Ishikawa (cell line): ENCODE data around the gene PFN2.

Experiments
- CEBPB ChIP-seq: IDR thresholded peaks from 2 replicates; pipeline ENCODE4 v1.6.1; 2012
- CREB1 ChIP-seq: IDR thresholded peaks from 2 replicates; pipeline ENCODE4 v1.6.1; 2012; ENCODE audit warnings: low read depth
- EP300 ChIP-seq: IDR thresholded peaks from 2 replicates; pipeline ENCODE4 v1.6.1; 2012; ENCODE audit warnings: borderline replicate concordance
- FOXM1 ChIP-seq: IDR thresholded peaks from 2 replicates; pipeline ENCODE4 v1.6.1; 2012; ENCODE audit warnings: low read depth, borderline replicate concordance
- RAD21 ChIP-seq: IDR thresholded peaks from 2 replicates; pipeline ENCODE4 v1.6.1; 2012; ENCODE audit warnings: low read depth
- TEAD4 ChIP-seq: IDR thresholded peaks from 2 replicates; pipeline ENCODE4 v1.6.1; 2012
- YY1 ChIP-seq: IDR thresholded peaks from 2 replicates; pipeline ENCODE4 v1.6.1; 2012; ENCODE audit warnings: low read depth
- TF ChIP-seq, protein P1 (sequence below): IDR thresholded peaks from 2 replicates; pipeline ENCODE4 v1.6.1; 2012
- TF ChIP-seq, protein P2 (sequence below): IDR thresholded peaks from 2 replicates; pipeline ENCODE4 v1.6.1; 2012
- TF ChIP-seq, protein P3 (sequence below): IDR thresholded peaks from 2 replicates; pipeline ENCODE4 v1.6.1; 2012; ENCODE audit warnings: low read depth, mild to moderate bottlenecking

DNA sequence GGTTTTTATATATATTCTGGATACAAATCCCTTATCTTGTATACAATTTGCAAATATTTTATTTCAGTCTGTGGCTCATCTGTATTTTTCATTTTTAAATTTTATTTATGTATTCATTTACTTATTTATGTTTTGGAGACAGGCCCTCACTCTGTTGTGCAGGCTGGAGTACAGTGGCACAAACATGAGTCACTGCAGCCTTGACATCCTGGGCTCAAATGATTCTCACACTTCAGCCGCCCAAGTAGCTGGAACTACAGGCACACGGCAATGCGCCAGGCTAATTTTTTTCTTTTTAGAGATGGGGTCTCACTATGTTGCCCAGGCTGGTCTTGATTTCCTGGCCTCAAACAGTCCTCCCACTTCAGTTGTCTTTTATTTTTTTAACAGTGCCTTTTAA is 50.6 kb downstream of the PFN2 start:
- TF ChIP-seq, protein P1, sequence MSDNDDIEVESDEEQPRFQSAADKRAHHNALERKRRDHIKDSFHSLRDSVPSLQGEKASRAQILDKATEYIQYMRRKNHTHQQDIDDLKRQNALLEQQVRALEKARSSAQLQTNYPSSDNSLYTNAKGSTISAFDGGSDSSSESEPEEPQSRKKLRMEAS, result no peak
- TF ChIP-seq RAD21 (no peak), YY1 (no peak), TEAD4 (no peak), CREB1 (no peak), FOXM1 (no peak), CEBPB (no peak), EP300 (no peak)
- TF ChIP-seq, protein P2, sequence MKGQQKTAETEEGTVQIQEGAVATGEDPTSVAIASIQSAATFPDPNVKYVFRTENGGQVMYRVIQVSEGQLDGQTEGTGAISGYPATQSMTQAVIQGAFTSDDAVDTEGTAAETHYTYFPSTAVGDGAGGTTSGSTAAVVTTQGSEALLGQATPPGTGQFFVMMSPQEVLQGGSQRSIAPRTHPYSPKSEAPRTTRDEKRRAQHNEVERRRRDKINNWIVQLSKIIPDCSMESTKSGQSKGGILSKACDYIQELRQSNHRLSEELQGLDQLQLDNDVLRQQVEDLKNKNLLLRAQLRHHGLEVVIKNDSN, result no peak
- TF ChIP-seq, protein P3, sequence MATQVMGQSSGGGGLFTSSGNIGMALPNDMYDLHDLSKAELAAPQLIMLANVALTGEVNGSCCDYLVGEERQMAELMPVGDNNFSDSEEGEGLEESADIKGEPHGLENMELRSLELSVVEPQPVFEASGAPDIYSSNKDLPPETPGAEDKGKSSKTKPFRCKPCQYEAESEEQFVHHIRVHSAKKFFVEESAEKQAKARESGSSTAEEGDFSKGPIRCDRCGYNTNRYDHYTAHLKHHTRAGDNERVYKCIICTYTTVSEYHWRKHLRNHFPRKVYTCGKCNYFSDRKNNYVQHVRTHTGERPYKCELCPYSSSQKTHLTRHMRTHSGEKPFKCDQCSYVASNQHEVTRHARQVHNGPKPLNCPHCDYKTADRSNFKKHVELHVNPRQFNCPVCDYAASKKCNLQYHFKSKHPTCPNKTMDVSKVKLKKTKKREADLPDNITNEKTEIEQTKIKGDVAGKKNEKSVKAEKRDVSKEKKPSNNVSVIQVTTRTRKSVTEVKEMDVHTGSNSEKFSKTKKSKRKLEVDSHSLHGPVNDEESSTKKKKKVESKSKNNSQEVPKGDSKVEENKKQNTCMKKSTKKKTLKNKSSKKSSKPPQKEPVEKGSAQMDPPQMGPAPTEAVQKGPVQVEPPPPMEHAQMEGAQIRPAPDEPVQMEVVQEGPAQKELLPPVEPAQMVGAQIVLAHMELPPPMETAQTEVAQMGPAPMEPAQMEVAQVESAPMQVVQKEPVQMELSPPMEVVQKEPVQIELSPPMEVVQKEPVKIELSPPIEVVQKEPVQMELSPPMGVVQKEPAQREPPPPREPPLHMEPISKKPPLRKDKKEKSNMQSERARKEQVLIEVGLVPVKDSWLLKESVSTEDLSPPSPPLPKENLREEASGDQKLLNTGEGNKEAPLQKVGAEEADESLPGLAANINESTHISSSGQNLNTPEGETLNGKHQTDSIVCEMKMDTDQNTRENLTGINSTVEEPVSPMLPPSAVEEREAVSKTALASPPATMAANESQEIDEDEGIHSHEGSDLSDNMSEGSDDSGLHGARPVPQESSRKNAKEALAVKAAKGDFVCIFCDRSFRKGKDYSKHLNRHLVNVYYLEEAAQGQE, result no peak
